ENCODE measurements around the gene NFE2L2.
"Not testable (repeated sequence)": the region's sequence is repeated elsewhere in the genome, so short reads cannot be mapped to it uniquely, and the experiment has no call there.

Gene NFE2L2

DNA sequence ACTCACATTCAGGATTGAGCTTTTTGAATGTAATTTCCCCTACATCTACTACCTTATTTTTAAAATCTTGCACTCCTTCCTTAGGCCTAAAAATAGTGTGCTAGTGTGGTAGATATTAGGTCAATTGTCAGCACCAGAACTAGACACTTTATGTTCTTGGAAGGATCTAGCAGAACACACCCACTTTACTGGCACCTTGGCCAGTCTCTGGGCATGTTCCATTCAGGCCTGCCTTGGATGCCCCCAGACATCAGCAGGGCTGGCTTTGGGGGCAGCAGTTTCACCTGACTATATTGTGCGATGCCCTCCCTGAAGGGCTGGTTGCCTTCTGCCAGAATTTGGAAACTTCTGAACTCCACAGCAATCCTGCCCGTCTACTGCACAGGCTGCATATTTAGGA is 15.3 kb upstream of the NFE2L2 start:
- no peak for DNase-seq

DNA sequence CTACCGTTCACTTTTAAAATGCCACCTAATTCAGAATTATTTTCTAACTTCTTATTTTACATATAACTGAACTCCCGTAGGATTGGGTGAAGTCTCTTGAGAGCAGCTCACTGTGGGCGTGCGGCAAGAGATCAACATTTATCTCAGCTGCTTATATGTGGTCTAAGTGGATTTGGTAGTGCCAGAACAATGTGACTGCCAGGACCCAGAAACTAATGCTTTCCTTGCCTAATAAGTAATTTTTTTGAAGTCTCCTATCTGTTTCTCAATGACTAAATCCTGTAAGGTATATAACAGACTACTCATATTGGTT is 11.2 kb upstream of the NFE2L2 start:
- DNase-seq: no peak

DNA sequence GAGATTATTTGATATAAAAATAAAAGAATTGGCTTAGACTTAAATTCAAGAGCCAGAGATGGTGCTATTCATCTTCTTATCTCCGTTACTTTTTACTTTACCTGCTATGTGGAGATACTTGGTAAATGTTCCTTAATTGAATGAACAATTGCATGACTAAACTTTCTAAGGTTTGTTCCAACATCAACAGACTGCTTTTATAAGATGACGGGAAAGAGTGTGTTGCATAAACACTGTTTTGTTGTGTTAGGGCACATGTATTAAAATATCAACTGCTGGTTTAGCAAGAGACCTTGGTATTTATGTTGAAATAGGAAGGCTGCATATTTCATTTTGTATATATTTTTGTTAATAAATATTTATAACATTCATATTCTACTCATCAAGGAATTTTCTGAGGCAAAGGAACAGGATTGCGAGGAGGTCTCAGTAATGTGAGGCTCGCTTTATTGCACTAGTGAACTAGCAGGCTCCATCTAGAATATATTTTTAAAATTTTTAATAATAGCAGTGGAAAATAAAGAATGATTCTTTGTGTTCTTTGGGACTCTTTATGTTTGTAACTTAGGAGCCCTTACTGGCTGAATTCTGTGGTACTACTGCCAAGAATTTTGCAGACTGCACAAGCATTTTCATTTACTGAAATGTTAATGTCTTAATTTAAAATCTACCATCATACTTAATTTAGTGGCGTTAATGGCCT is 10.7 kb upstream of the NFE2L2 start:
- DNase-seq: no peak

DNA sequence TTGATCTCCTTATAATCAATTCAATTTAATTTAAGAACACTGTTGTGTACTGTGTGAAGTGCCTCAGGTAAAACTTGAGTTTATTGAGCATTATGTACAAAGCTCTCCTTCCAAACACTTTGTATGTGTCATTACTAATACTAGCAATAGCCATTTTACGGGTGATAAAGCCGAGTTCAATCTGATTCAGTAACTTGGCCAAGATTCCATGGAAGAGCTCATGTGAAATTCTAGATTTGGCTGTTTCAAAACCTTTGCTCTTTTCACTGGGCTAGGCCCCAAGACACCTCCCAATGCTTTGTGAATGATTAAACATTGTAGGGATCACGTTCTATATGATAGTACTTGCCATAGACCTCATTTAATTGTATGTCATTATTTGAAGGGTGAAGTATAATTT is 8.9 kb upstream of the NFE2L2 start:
- DNase-seq: no peak

DNA sequence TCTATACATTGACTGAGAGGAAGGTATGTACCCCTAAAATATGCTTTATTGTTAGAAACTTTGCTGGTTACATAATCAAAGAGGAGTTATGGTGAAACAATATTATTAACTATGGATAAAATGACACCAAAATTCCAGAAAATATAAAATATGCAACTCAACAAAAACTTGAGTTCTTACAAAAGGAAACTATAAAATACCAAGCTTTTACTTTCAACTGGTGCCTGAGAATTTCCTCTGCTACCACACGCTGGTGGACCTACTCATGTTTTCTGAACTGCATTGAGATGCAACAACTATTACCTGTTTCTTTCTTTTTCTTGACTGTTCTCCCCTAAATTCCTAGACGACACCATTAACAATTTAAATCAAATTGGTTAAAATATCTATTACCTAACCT is 8.2 kb upstream of the NFE2L2 start:
- no peak for DNase-seq

DNA sequence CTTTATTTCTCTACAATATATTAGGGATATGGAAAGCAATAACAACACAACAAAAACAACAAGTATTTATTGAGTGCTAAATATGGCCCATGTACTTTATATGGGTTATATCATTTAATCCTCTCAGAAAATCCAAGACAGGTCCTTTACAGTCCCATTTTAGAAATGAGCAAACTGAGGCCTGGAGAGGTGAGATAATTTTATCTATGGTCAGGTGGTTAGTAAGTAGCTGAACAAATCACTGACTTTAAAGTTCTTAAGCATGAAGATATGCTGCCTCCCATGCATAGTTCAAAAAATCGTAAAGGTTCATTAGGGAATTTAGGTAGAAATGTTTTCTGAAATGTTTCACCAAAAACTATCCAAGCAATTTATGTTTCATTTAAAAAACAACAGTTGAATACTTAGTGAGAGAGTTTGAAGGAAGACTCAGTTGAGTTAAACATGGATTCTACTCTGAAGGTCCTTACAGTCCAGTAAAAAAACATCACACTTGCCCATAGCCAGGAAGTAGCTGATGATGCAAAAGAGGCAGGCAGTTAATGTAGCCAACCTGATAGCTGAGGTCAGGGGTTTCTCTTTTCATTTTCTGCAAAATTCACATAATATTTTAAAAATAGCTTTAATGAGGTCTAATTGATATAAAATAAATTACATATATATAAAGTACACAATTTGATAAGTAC is 7.6 kb upstream of the NFE2L2 start:
- DNase-seq: no peak

DNA sequence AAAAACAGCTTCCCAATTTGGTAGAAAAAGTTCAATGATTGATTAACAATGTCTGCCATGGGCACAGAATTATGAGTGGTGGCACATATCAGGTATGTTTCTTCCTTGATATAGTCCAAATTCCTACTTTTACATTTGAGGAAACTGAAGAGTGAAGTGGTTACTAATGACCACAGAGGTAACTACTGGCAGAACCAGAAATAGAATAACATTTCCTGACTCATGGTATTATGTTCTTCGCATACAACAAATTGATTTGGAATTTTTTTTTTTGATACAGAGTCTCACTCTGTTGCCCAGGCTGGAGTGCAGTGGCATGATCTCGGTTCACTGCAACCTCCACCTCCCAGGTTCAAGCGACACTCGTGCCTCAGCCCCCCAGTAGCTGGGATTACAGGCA is 6.0 kb upstream of the NFE2L2 start:
- DNase-seq: no peak

DNA sequence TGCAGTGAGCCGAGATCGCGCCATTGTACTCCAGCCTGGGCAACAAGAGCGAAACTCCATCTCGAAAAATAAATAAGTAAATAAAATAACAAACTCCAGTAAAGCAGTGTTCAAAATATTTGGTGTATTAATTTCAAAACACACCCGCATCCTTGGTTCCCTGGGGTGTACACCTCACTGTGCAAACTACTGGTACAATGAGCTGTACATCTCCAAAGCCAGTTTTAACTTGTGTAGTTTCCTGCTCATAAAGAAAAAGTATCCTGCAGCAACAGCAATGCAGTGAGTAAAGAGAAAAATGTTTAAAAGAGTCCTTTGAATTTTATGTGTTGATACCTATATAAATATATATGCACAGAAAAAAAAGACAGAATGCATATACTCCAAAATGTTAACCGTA is 4.4 kb upstream of the NFE2L2 start:
- no peak for DNase-seq

DNA sequence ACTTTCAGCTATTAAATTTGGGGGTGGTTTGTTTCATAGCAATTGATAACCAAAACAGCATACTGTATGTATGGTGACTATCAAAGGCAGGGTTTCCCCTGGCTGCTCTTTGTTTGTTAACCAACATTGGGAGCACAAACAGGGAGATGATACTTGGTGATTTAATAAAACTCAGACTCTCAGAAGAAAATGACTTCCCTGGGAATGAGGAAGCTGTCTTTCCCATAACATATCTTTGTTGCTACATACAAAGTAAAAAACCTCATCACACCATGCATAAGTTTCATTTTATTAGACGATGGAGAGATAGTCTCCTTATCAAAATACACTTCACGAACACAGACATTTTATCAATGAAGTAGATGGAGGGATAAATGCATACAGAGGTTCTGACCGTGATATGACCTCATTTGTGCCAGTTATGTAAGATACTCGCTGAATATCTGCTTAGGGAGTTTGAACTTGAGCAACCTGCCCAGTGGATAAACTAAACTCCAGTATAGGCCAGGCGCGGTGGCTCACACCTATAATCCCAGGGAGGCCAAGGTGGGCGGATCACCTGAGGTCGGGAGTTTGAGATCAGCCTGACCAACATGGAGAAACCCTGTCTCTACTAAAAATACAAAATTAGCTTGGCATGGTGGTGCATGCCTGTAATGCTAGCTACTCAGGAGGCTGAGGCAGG is 3.8 kb upstream of the NFE2L2 start:
- no peak for DNase-seq

DNA sequence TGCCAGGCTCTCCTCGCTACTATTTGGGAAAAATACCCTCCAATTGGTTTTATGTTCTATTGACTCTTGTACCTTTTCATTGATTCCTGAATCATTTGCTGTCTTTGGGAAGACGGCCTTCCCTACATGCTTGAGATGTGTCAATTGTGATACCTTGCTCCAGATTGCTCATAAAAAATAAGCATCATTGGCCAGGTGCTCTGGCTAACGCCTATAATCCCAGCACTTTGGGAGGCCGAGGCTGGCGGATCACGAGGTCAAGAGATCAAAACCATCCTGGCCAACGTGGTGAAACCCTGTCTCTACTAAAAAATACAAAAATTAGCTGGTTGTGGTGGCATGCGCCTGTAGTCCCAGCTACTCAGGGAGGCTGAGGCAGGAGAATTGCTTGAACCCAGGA is 2.4 kb upstream of the NFE2L2 start:
- not testable (repeated sequence) for DNase-seq

DNA sequence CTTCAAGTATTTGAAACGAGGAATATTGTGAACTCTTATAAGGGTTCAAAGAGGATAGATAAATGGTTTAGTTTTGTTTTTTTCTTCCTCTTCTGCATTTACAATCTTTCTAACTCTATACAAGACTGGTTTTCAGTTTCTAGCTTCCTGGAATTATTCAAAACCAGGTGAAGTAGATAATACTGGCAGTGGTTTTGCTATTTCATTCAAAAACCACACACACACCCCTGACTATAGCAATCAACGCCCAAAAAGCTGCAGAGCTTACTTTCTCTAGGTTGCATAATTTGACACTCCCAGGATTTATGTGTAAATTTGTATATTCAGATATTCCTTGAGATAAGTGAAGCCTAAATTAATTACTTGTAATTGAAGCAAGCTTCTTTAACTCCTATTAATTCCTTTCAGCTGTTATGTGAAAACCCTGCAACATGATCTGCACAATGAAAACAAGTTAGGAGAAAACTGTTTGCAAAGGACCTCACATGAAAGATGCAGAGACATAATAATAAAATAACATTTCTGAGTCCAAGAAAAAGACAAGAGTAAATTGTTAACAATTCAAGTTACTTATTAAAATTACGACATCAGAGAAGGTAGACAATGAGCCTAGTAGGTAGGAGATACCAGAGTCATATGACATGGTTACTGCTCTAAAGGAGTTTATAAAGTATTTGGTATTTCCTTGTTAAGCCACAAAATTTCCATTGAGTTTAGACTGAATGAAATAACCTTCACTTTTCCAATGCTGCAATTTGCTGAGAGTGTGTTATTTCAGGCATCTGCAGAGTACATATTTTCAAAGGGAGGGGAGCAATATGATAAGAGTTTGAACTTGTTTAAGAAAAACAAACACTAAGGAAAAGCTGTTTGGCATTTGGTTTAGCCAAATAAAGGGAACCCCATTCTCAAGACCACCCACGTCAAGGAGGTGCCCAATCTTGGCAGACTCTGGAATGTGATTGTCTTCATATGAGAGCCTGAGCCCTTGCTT is 1.6 kb upstream of the NFE2L2 start:
- no peak for DNase-seq

DNA sequence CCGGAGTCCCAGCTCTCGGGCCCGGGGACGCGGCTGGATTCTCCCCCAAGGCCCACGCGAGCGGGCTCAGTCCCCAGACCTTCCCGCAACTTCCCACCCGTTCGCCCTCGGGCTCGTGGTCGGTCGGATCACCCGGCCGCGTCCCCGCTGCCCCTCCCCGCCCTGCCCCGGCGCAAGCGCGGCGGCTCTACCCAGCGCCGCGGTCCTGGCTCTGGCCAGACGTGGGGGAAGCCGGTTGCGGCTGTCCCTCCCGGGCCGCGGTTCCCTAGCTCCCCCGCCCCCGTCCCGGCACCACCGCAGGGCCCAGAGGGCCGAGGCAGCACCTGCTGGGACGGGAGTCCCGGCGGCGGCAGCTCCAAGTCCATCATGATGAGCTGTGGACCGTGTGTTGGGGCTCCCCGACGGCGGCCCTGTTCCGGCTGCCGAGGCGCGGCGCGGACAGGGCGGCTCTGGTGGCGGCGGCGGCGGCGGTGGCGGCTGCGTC is 276 bp downstream of the NFE2L2 start:
- DNase-seq: no peak

DNA sequence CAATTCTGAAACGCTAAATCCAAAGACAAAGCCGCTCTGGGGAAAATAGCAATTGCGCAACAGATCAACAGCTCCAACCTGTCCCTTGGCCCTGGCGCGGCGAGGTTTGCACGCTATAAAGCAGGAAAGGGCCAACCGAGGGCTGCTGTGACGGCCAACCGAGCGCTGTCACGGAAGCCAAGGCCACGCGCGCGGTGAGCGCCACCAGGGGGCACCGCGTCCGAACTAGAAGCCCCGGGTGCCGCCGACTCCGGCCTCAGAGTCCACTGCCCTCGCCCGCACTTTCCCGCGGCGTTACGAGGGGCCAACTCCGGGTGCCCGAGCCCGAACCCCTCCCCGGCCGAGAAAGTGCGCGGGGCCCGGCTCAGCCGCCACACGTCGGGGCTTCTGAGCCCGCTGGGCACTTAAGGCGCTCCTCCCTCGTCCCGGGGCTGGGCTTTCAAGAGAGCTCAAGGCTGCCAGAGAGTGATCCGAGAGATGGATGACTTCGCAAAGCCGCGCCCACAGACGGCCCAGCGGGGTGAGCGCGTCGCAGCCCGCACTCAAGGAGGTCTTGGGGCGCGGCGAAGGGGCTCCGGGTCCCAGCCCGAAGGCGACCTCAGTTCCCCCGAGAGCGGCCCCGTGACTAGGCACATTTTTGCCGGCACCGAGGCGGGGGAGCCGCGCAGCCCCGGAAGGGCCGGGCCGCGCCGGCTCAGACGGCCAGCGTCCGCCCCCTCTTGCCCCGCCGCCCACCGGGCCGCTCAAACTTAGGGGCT is 897 bp downstream of the NFE2L2 start:
- peak; percentile 98 for DNase-seq

DNA sequence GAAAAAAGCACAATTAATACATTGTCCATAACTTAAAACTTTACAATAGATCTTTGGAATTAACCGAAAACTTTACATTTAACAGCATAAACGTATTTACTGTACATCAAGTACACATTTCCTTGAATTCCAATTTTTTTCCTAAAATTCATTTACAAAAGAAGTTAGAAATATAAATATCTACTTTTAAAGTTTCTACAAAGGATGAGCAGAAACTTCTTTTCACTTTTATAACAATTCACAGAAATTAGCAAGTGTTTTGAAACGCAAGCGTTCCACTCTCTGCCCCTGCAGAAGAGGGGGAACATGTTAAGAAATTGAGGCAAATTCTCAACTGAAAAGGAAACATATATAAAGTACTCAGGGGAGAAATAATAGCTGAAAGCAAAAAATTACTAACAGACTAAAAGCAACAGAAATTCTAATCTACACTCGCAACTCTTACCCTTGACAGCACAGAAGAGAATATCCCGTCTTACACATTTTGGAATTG is 1.5 kb downstream of the NFE2L2 start:
- DNase-seq: no peak

DNA sequence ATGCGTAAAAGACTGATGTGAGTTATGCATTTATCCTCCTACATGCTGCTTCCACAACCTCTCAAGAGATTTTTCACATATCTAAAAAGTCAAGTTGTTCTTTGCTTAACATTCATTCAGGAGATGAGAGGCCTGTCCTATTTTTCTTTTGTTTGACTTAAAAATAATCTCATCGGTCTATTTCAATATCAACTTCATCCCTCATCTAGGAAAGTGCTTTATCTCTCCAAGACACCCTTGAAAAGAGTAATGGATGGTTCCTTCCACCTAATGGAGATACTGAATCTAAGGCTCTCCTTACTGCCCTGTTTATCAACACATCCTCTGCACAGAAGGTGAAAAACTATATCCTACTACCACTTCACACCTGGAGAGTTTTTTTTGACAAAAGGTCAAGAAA is 2.4 kb downstream of the NFE2L2 start:
- DNase-seq: no peak

DNA sequence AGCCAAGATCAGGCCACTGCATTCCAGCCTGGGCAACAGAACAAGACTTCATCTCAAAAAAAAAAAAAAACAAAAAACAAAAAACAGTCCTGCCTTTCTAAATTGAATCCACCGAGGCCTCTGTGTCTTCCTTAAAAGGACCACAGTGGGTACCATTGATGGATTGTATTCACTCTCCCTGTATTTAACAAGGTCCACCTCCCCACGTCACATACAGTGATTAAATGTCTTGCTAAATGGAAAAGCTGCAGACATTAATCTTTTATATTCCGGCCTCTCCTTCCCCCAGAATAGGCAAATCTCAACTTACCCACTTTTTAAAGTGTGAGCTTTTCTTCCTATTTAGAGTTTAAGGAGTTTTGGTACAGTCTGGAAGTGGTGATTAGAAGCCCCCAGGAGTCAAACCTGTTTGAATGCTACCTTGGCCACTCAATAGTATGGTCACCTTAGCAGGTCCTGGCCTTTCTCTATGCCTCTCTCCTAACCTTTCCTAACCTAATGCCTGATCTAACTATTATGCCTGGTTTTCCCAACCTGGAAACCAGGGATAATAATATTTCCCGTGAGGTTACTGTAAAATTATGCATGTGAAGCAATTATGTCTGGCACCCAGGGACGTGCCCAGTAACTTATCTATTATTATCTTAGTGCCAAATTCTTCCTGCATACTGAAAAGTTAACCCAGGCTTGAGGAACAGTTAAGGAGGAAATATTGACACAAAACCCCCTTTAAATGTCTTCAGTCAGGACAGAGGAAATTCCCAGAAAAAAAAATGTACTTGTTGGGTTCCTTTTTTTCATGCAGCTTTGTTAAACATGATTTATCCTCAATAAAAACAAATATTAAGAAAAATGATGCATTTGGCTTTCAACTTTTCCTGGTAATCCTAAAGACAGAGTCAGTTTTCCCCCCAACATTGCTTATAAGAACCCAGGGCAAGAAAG is 3.1 kb downstream of the NFE2L2 start:
- DNase-seq: no peak

DNA sequence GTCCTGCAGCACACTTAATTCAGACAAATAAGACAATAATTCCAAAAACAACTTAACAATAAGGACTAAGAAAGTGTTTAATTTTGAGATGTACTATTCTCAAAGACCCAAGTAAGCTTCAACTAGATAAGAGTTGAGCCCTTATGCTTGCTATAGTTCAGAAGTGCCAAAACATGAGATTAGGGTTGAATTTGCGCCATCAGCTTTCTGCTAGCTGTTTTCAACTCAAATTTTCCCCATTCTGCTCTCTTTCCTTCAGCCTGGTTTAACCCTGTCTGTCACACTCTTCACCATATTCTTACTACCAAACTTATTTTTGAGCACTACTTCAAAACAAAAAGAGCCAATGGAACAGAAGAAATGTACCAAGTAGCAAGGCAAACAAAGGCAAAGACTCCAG is 4.1 kb downstream of the NFE2L2 start:
- no peak for DNase-seq

DNA sequence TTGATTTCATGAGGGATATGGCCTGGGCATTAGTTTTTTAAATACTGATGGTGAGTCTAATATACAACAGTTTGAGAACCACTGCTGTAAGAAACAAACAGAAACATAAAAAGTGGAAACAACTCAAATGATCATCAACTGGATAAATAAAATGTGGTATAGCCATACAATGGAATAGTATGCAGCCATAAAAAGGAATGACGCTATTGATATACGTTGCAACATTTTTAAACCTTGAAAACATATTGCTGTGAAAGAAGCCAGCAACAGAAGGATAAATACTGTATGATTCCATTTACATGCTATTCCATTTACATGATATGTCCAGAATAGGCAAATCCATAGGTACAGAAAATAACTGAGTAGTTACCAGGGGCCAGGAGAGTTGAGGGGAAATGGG is 6.5 kb downstream of the NFE2L2 start:
- DNase-seq: no peak

DNA sequence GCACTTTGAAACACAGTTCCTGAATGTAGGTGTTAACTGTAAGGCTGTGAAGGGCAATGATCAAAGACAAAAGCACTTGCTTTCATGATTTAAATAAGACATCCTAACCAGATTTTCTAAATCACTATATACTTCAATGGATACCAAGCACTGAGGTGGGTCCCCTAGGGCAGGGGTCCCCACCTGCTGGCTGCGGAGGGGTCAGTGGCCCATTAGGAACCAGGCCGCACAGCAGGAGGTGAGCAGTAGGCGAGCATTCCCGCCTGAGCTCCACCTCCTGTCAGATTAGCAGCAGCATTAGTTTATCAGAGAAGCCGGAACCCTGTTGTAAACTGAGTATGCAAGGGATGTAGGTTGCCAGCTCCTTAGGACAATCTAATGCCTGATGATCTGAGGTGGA is 7.1 kb downstream of the NFE2L2 start:
- DNase-seq: no peak

DNA sequence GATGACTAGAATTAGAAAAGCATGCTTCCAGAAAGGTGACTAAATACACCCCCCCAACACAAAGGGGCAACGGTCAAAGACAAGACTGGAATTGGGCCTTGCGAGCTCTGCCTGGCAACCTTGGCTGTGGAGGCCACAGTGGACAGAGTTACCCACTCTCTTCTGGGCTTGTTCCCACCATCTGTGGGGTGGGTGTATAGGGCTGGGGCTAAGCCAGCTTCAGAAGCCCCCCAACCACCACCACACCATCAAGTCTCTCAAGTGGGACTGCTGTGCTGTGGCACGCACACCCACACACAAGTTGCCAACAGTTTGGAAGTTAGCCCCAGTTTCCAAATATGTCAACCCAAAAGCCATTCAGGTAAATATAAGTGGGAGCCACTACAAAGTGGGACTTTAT is 7.8 kb downstream of the NFE2L2 start:
- DNase-seq: no peak

DNA sequence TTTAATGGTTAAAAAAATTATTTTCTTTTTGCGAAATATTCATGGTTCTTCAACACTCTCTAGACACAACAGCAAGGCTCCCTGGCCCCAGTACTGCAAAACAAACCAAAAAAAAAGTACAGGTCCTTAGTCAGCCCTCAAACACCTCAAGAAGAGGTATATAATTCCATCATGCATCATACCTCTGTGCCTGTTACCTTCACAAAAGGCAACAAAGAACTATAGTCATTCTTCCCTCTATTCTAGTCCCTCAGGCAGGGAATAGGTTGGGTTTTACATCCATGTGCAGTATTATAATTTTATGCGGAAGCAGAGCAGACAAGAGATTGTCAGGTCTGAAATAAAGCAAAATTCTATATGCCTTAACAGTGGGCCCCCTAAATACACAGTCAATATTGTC is 8.5 kb downstream of the NFE2L2 start:
- DNase-seq: no peak

Data from activated effector memory CD4-positive, alpha-beta T cell treated with anti-CD3 and anti-CD28 coated beads, Interleukin-2, amount 50 U/mL, for 16 hours (primary cell).